Fibroblast of villous mesenchyme (primary cell): ENCODE results near the gene NR2F1. TPM values are rescaled to one million over a fixed set of nuclear protein-coding genes. Genes with fewer than 3 reads are reported as not detected.
"Not testable (repeated sequence)": the region's sequence is repeated elsewhere in the genome, so short reads cannot be mapped to it uniquely, and the experiment has no call there.

ENCODE experiments used
- DNase-seq: peaks from one replicate; pipeline ENCODE4 v3.0.0-alpha.2; 2010; ENCODE audit warnings: low read depth
- H3K4me3 ChIP-seq: 2 replicates; pipeline ENCODE4 v1.5.1; 2011; ENCODE audit warnings: low read depth, mild to moderate bottlenecking, low read length
- CTCF ChIP-seq: IDR thresholded peaks from 2 replicates; pipeline ENCODE4 v1.5.1; 2012; ENCODE audit warnings: low read depth, mild to moderate bottlenecking, low read length; ENCODE audit not compliant: insufficient read depth
- total RNA-seq: library from RNA; depleted of rRNA; stranded (reverse); fragments of >200 nt; gene quantifications from 2 replicates; pipeline ENCODE4 v1.2.3, GENCODE V29; 2012

NR2F1 gene
- 29.8 and 68.3 TPM in 2 replicates for total RNA-seq

- H3K4me3 ChIP-seq, result peak within 1 kb of the TSS; percentile 92
- peak; percentile 100 for DNase-seq
- no peak for TF ChIP-seq CTCF
Observed at GRCh38 chr5:93582677-93583438, at the start of gene NR2F1. Gene NR2F1 (plus strand): TSS chr5:93583222. CDS start chr5:93585024, 1,802 bp downstream.

GRCh38 chr5:93545872-93546271 lies 37.1 kb upstream of the NR2F1 start:
- no peak overlapping the region for H3K4me3 ChIP-seq
- TF ChIP-seq CTCF, result no peak
- DNase-seq, result no peak

DNA sequence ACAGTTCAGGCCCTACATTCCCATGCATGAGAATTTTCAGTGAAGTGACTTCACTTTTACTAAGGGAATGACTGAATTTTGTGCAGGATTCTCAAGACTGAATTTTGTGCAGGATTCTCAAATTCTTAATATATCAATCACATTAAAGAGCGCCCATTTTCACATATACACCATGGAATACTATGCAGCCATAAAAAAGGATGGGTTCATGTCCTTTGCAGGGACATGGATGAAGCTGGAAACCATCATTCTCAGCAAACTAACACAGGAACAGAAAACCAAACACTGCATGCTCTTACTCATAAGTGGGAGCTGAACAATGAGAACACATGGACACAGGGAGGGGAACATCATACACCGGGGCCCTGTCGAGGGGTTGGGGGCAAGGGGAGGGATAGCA lies 33.4 kb upstream of the NR2F1 start:
- DNase-seq, H3K4me3 ChIP-seq: not testable (repeated sequence)

- H3K4me3 ChIP-seq, result no peak overlapping the region
- DNase-seq, result no peak
- TF ChIP-seq CTCF, result no peak
Observed at GRCh38 chr5:93557021-93557604, 25.9 kb upstream of the NR2F1 start.

GRCh38 chr5:93566091-93566490 lies 16.9 kb upstream of the NR2F1 start:
- H3K4me3 ChIP-seq, result no peak overlapping the region
- TF ChIP-seq CTCF, result no peak

DNA sequence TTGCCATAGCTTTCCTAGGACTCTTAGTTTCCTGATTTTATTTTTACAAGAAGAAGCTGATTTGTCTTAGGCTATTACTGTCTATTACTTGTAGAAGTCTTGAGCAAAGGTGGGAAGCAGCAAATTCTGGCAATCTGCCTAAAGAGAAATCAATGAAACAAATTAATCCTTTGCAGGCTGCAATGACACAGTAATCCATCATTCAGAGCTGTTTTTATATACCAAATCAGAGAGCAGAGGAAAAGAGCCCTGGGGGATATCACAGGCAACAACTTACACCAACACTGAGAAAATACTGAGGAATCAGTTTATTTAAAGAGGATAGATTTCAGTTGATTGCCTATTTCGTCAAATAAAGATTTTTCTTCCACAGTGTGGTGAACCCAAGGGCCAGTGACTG lies 15.6 kb upstream of the NR2F1 start:
- no peak overlapping the region for H3K4me3 ChIP-seq
- no peak for DNase-seq
- no peak for TF ChIP-seq CTCF

More at GRCh38 chr5:93566091-93566490, 16.9 kb upstream of the NR2F1 start:
- no peak for DNase-seq

DNA sequence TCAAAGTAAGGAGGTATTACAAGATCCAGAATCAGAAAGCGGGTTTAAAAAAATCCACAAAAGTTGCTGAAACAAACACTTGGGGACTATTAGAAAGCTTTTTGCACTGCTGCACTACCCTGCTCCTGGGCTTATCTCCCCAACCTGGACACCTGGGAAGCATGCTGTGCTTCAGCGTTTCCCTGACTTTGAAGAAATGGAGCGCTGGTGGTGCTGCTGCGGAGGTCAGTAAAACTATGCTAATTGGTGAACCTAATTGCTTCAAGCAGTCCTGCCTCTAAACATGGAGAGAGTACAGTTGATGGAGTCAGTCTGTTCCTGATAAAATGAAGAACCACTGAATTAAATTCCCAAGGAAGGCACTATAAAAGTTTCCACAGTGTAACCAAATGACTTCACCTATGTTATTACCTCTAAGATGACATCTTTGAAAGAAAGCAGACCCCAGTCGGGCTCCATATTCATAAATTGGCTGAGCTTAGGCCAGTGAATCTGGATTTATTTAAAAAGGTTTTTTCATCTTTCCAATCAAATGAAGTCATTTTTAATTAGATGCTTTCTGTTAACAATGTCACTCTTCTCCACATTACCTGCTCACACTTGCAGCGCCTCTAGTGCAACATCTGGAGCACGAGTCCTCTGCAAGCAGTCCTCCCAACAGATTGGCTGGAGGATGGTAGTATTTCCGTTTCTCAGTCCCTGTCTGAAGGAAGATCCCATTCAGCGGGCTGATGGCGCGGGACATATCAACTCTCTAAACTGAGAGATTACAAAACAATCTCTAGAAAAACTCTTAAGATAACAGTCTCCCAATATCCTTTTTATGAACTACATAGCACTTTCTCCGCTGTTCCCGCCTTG lies 13.5 kb upstream of the NR2F1 start:
- no peak for DNase-seq
- no peak overlapping the region for H3K4me3 ChIP-seq
- TF ChIP-seq CTCF, result no peak
